Fibroblast of skin of right quadriceps (primary cell): ENCODE results near the gene LYRM4.

Source experiments
- DNase-seq: peaks from one replicate; pipeline ENCODE4 v3.0.0-alpha.2; 2013

Gene LYRM4

DNA sequence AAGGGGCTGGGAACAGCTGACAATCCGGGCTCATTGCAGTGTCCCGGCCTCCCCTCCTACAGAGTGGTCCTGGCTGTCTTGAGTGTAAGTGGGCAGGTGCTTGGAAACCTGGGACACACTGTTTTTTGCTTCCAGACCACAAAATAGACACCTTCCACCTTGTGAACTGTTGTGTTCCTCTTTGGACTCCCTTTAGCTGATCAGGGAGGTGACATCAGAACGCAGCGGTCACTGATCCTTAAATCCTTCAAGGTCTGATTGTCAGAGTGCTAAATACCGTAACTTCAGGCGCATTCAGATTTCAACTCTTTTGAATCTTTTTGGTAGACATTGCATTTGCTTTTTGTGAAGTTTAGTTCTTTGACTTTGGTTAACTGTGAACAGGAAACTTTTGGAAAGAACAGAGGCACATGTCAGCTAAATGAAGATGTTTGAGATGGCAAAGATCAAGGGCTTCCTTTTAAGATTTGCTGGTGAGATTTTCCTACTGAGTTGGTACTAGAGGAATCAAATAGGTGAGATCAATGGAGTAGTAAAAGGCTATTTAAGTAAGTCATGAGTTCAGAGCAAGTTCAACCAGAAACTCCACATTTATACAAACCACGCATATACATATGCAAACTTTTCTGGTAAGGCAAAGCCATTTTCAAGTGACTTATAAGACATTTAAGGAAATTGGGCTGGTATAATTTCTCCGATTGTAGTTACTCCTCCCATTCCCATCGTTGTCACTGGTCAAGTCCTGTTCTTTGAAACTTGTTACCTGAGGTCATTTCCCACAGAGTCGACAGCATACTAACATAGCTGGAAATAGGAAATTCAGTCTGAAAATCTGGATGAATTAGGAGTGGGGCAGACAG is 169.3 kb downstream of the LYRM4 start:
- no peak for DNase-seq

DNA sequence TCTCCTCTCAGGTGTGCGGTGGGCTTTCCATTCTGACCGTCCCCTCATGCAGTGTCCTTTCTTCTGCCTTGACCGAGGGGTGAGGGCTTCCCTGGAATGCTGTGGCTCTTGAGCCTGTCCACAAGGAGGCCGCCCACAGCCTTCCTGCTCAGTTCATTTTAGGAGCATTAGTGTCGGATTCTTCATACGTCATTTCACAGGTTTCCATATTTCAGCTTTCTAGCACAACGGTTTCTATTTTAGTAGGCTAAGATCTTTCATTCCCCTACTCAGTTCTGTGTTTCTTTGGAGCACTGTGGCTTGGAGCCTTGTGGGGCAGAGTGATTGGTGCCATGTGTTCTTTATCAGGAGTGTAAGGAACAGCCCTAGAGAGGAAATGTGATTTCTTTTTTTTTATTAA is 170.1 kb downstream of the LYRM4 start:
- DNase-seq = no peak

DNA sequence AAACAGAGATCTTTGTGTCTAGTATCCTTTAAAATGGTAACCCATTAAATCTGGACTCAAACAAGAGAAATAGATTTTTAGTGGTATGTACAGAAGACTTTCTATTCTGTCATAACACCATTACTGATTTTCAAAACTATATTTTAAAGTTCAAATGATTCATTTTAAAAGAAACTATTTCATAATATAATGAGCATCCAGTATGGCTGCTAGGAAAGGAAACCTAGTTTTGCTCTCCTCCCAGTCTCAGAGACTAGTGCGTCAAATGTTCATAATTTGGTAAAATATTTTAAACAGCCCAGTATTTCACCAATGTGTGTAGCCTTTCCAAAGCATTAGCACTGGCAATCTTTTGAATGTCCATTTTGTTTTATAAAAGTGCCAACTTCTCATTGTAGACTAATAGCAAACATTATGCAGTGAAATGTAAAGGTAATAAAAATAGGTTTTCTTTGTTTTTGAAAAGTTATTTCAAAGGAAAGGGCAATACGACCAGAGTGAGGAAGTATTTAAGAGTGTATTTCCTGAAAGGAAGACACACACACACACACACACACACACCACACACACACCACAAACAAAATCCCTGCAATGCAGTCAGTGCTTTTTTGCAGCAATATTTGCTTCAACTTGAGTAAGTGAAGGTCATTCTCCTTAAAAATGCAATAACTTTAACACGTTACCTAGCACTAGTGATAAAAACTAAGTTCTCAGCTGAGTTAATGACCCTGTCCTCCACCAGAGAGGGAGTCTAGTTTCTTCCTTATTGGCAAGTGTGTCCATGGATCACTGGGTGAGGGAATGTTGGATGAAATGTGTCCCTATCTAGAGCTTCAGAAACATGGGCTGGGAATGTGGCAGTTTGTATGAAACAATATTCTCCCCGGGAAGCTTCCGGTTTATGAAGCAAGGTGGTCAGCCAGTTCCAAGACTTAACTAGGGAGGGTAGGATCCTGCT is 171.0 kb downstream of the LYRM4 start:
- DNase-seq = no peak

DNA sequence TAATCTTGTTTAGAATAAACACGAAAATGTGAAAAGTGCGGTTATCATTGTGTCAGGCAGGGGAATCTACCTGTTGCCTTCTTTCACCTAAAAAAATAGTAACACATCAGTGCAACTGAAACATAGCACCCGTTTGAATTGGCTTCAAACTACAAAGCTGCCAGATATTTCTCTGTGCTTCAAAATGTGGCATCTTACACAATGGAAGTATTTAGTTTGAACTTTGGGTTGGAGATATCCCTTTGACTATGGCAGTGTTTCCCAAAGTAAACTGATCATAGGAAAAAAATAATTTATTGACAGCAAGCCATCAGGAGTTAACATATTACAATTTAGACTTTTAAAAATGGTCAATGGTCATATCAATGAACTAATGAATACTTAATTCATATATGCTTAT is 172.0 kb downstream of the LYRM4 start:
- DNase-seq = no peak

DNA sequence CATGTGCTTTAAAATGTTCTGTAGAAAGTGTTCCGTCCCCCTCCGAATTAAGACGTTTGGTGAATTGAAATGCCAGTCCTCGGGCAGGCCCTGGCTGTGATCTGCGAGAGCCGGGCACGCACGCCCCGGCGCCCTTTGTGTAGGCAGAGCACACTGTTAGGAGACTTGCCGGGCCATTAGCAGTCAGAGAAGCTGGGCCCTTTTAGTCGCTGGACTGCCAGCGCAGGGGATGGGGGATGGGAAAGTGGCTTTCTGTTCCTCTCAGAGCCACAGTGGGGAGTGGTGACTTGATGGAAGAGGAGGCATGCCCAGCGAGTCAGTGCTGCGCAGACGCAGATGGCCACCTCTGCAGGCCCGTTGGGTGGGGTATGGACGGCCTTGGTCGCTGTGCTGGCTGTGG is 173.4 kb downstream of the LYRM4 start:
- no peak for DNase-seq

DNA sequence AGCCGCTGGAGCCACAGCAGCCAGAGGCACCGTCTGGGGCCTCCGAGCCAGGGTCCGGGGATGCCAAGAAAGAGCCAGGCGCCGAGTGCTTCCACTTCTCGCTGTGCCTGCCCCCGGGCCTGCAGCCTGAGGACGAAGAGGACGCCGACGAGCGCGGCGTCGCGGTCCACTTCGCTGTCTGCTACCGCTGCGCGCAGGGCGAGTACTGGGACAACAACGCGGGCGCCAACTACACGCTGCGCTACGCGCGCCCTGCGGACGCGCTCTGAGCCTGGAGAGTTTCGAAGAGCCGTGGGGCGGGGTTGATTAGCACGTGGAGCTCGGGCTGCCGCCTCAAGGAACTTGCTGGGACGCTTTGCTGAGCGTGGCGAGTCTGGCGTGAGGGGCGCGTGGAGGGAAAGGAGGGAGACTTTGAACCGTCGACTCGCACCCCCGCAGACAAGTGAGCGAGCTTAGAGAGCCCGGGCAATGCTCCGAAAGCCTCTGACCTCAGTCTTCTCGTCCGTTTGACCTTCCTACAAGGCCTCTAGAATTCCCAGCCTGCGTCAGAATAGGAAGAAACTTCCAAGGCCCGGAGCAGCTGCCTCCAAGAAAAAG is 174.4 kb downstream of the LYRM4 start:
- no peak for DNase-seq

DNA sequence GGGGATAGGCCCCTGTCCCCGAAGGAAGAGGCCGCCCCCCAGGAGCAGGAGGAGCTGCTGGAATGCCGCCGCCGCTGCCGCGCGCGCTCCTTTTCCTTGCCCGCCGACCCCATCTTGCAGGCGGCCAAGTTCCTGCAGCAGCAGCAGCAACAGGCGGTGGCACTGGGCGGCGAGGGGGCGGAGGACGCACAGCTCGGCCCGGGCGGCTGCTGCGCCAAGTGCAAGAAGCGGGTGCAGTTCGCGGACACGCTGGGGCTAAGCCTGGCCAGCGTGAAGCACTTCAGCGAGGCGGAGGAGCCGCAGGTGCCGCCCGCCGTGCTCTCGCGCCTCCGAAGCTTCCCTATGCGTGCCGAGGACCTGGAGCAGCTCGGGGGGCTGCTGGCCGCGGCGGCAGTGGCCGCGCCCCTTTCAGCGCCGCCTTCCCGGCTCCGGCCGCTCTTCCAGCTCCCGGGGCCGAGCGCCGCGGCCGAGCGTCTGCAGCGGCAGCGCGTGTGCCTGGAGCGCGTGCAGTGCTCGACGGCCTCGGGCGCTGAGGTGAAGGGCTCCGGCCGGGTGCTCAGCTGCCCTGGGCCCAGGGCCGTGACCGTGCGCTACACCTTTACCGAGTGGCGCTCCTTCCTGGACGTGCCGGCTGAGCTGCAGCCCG is 175.0 kb downstream of the LYRM4 start:
- DNase-seq = peak; percentile 27

DNA sequence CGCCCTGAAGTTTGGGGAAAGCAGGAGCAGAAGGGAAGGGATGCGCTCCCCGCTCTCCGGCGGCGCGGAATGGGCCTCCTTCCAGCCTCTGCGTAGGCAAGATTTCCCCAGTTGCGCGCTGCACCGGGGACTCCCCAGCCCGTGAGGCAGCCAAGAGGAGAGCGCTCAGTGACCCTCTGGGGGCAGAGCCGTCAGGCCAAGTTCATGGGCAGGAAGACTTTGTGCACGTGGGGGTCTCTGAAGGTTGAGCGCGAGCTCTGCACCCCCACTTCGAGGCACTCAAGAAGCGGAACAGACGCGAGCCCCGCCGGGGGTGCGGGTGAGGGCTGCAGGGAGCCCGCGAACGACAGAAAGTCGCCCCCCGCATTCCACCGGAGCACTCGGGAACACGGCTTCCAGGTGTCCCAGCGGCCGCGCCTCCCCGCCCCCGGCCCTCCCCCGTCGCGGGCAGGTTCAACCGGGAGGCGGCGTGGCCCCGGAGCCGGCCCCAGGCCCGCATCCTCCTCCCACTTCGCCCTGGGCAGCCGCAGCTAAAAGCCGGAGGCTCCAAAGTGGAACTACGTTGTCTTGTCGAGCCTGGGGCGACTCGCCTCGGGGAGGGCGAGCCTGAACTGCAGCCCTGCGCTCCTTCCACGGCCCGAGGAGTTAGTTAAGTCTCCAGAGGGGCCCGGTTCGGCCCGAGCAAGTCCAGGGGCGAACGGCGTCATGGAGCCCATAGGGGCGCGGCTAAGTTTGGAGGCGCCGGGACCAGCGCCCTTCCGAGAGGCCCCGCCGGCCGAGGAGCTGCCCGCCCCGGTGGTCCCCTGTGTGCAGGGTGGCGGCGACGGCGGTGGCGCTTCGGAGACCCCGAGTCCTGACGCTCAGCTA is 175.7 kb downstream of the LYRM4 start, which contains the start of gene PPP1R3G:
Gene PPP1R3G, plus strand, starts transcription at position 561 of the 867 bp plus-strand sequence. Its CDS starts 145 bp downstream, at position 706.
- DNase-seq = peak; percentile 51

DNA sequence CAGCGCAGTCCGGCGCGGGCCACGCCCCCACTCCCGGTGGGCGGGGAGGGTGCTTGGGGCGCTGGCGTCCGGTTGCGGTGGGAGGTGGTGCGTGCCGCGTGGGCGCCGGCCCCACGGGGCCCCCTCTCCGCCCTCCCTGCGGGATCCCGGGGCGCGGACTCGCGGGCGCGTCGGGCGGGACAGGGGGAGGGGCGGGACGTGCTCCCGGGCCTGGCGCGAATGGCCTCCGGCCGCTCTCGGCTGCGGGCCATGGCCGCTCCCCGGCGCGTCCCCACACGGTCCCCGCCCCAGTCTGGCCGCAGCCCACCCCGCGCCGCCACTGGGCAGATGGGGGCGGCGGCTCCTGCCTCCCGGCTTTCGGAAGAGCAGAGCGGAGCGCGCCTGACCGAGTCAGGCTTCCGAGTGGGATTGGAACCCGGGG is 176.4 kb downstream of the LYRM4 start:
- no peak for DNase-seq

DNA sequence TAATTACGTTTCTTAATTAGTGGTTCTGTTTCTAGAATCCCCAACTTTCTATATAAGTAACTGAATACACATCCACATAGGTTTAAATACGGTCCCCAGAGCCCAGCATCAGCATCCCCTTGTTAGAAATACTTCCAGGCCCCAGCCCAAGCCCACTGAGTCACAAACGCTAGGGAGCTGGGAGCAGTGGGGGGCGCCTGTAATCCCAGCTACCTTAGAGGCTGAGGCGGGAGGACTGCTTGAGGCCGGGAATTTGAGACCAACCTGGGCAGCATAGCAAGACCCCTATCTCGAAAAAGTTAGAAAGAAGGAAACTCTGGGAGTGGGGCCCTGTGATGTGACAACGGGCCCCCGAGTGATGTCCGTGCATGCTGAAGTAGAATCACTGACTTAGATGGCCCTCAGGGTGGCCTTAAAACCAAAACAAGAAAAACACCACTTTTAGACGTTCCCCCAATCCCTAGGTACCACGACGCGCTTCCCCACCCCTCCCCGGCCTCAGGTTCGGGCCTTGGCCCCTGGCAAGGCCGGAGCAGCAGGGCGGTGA is 176.9 kb downstream of the LYRM4 start:
- DNase-seq = no peak

DNA sequence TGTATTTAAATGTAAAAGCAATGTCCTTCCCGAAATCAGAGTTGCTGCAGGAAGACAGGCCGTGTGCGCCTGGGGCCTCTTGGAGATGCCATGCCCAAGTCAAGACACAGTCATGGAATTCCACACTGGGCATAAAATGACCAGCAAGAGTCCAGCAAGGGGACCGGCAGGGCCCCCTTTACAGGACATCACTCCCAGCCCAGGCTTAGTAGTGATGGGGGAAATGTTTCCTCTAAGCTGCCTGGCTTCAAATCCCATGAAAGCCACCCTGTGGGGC is 177.5 kb downstream of the LYRM4 start:
- no peak for DNase-seq

DNA sequence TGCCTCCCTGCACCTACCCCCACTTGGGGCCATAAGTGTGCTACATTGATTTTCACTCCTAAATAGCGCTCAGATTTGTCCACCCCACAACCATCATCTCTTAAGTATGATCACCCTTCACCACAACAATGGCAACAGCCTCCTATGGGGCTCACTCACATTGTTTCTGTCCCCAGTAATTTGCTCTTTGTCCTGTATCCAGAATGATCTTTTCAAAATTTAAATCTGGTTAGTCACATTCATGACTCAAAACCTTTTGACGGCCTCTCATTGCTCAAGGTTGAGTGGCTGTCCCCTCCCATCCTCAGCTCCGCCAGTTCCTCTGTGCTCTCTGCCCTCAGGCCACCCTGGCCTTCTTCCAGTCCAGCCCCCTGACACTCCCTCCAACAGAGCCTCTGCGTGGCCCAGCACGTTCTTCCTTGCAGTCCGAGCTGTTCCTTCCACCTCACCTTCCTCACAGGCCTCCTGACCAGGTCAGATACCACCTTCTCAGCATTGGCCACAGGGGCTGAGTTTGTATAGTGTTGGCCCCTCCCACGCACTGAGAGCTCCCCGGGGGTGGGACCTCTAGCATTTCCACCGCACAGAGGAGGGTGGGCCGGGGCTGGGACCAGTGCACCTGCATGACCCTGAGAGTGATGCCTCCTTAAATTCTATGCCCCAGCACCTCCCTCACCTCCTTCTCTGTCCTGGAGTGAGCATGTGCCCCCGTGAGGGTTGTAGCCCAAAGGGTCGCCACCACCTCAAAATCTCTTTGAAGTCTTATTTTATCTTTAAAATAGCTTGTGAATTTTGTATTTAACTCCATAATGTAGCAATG is 178.1 kb downstream of the LYRM4 start:
- peak; percentile 79 for DNase-seq

DNA sequence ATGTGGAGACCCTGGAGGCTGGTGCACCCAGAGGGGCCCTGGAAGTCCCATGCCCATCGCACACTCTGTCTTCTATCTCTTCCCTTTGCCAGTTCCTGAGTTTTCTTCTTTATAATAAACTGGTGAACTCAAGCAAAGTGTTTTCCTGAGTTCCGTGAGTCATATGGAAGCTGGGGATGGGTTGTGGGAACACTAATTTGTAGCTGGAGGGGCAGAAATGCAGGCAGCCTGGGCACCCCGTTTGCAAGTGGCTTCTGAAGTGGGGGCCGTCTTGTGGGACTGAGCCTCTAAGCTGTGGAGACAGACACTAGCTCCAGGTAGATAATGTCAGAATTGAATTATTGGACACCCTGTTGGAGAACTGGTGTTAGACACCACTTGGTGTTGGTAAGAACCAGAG is 178.8 kb downstream of the LYRM4 start:
- no peak for DNase-seq

DNA sequence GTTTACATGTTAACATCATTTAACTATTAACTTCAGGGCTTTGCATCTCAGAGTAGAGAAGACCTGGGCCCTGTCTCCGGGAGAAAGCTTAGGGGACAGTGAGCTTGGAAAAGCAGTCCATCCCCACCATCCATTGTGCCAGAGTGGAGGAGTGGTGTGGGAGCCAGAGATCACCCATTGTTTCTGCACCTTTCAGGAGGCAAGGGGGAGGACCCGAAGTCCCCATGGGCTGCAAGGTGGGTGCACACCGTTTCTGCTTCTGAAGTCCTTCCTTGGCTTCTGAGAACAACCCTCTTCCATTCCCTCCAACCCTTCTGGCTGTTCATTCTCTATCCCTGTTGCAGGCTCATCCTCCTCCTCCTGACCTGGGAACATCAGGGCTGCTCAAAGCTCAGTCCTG is 179.6 kb downstream of the LYRM4 start:
- no peak for DNase-seq

DNA sequence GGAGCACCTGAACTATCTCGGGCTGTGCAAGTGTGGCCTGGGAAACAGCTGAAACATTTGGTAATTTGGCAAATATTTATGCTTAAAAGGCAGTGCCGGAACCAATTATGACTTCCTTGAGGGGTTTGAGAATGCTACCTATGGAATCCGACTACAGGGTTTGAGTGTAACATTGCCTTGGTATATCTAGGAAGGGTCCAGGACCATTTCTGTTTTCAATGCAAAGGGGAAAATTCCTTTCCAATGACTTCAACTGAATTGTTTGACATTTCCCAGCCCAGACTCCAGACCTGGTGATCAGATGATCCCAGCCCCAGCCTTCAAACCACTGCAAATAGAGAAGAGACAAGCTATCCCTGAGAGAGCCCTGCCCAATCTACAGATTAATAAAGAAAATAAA is 180.2 kb downstream of the LYRM4 start:
- DNase-seq = no peak

DNA sequence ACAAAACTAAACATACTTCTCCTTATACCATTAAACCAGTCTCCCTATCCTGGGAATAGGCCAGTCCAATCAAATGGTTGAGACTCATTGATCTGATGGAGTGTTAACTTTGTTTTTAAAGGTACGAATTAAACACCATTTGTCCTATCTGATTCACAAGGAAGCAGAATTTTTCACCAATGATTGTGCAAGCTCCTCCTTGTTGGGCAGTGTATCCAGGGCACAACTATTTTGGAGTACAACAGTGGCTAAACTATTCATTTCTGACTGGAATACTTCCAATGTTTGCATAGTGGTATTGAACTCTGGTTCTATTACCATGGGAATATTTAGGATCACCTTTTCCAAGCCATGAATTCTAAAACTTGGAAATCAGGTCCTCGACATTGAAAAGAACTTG is 181.1 kb downstream of the LYRM4 start:
- no peak for DNase-seq

DNA sequence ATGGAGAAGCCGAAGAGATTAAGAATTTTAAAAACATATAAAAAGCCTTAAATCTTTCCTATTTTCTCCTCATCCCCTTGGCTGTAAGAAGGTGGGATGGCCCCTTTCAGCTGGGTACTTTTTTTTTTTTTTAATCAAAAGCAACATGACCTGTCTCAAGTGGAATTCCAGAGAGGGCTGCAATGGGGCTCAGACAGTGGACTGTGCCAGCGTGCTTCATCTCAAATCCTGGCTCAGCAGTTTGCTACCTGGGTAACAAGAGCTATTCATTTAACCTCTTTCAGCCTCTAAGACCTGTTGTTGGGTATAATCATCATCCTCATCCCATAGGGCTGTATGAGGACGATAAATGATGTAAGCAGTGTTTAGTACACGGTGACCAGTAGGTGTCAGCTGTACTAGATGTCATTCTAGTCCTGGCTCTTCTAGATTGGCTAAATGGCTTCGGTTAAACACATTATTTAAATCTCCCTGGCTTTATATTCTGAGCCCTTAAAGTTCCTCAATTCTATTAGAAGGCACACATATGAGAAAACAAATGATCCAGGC is 182.6 kb downstream of the LYRM4 start:
- no peak for DNase-seq

DNA sequence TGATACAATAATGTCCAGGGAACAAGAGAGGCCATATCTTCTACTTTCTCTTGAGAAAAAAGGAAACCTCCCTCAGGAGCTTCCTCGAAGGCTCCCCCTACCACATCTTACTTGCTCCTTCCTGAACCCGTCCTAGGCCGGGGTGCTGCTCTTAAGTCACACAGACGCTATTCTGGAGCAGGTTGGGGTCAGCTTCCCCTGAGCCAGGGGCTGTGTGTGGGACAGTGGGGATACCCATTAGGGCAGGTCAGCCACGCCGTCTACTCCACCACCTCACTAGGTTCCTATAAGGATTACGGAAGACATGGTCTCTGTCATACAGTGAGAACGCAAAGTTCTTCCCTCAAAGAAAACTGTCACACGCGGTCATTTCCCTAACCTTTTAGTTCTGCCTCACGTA is 183.8 kb downstream of the LYRM4 start:
- DNase-seq = no peak

DNA sequence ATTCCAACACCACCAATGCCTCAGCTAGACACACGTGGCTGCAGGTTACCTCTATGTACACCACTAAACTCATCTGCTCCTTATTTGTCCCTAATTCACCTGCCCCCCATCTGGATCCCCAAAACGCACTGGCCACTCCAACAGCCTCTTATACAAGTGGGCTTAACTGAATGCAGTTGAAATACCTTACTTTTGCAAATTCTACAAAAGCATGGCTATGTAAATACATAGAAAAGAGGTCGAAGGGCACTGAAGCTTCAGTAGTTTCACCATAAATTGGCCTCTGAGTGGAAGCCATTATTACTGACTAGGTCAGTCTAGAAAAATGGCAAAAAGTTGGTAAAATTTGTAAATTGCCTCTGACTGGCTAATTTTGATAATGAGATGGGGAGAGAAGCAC is 186.8 kb downstream of the LYRM4 start:
- no peak for DNase-seq

DNA sequence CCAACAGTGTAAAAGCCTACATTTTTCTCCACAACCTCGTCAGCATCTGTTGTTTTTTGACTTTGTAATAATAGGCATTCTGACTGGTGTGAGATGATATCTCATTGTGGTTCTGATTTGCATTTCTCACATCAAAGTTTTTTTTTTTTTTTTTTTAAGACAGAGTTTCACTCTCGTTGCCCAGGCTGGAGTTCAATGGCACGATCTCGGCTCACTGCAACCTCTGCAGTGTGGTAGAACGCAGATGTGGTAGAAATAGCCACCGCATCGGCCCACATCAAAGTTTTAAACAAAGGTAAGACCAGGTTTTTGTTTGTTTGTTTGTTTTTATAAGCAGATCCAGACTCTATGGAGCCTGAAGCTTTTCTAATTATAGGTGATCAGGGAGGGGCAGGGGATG is 188.3 kb downstream of the LYRM4 start:
- DNase-seq = no peak

DNA sequence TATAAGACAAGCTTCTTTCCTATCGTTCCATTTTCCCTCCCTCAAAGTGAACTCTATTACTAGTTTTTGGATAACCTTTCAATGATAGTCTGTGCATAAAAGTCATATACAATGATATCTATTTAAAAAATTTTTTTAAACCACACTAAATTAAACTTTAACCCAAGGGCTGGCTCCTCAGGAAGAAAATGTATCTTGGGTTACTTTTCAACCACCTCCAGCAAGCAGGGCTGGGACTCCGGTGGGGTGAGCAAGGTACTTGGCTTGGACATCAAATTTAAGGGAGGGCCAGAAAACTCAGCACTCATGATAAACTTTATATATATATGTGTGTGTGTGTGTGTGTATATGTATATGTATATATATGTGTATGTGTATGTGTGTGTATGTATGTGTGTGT is 189.5 kb downstream of the LYRM4 start:
- DNase-seq = no peak
